HG03342 (cell line): Measurements from ENCODE around the gene SHISA4.
"Not testable (repeated sequence)": the region's sequence is repeated elsewhere in the genome, so short reads cannot be mapped to it uniquely, and the experiment has no call there.

Experiments
- ATAC-seq: cut with Tn5 transposase; IDR thresholded peaks from one replicate; pipeline ENCODE4 v1.9.1; 2021; ENCODE audit warnings: mild to moderate bottlenecking, moderate library complexity; ENCODE audit not compliant: unreplicated experiment

SHISA4 gene

DNA sequence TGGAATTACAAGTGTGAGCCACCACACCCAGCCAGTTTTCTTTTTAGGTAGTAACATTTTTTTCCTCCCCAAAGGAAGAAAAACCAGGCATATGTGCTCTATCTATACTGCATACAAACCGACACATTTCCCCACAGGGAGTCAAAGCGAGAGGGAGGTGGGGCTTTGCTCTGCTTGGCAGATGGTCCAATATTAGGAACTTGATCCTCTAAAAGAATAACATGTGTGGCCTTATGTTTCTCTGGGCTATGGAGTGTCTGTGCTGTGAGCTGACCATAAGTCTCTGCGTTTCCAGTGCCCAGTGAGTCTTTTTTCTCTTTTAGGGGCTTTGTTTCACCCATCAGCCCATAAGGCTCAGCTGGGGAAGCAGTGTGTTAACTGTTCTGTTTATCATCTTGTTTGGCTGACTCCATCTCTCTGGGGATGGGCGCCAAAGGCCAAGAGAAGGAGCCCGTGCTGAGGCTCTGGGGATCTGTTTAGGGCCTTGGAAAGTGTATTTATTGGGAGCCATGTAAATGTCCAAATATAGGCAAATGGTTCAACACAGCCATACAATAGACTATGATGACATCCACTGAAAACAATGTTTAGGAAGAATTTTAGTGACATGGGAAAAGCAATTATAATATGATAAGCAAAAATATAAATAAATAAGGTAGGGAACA lies 37.4 kb downstream of the SHISA4 start:
- no peak for ATAC-seq

DNA sequence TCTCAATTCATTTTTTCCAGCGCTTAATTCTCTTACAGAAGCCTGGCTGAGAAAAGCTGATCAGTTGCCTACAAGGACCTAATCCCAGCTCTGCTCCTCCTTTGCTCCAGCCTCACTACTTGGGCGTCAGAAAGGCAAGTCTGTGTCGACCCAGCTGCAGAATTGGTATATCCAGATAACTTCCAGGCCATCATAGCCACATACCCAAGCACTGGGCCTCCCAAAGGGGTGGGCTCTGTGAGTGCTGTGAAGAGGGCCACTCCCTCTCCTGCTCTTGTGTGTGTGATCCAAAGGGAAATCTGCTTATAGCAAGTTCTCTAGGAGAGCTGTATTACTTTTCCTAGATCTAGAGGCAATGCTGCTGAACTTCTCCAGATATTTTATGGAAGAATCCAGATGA lies 39.6 kb downstream of the SHISA4 start:
- no peak for ATAC-seq

DNA sequence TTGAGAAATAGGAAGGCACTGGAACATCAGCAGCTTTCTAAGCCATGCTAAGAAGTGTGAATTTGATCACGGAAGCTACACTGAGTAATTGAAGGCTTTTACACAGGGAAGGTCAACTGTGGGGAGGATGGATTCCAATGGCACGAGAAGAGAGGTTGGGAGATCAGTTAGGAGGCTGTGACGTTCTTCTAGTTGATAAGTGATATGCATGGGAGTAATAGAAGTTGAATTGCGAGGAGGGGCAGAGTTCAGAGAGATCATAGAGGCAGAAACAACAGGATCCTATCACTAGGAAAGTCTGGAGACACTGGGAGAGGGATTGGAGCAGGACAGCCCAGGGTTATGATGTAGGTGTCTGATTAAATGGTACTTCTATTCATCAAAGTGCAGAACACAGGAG lies 41.4 kb downstream of the SHISA4 start:
- ATAC-seq: no peak

- no peak for ATAC-seq
These were observed 42.1 kb downstream of the SHISA4 start for GRCh38 chr1:201930803-201931202.

GRCh38 chr1:201933840-201934430 lies 45.2 kb downstream of the SHISA4 start:
- no peak for ATAC-seq

DNA sequence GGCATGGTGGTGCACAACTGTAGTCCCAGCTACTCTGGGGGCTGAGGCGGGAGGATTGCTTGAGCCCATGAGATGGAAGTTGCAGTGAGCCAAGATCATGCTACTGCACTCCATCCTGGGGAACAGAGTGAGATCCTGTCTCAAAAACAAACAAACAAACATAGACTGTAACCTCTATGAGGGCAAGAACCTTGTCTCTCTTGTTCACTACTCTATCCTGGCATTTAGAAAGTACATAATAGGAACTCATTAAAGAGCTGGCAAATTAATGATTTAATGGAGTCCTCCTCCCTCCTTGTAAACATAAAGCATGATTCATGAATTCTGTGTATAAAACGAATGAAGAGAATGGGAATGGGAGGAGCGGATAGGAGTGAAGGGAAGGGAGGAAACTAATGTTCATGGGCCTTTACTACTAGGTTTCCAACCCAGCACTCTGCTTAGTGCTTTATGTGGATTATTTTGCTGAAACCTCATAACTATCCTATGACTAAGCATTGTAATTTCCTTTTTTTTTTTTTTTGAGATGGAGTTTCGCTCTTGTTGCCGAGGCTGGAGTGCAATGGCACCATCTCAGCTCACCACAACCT lies 49.0 kb downstream of the SHISA4 start:
- no peak for ATAC-seq

DNA sequence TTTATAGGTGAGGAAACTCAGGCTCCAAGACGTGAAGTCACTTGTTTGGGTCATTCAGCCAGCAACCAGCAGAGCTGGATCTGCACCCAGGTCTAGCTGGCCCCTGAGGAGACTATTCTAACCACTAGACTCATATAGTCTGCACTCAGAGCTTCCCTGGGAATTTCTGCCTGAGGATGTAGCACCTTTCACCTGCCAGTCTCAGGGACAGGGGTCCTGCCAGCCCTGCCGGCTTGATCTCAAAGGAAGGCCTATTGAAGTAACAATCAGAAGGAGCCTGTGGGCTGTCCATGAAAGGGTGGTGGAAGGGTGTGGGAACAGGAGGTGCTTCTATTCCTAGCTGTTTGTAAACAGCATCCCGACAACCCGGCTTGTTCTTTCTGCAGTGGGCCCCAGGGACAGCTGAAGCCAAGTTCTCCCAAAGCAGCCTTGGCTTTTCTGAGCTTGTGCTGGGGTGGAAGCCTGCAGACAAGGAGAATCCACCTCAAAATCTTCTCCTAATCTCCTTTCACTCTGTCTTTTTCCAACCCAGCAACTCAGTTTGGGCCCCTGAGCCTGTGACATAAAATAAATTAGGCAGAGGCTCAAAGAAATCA lies 49.8 kb downstream of the SHISA4 start:
- ATAC-seq: no peak

DNA sequence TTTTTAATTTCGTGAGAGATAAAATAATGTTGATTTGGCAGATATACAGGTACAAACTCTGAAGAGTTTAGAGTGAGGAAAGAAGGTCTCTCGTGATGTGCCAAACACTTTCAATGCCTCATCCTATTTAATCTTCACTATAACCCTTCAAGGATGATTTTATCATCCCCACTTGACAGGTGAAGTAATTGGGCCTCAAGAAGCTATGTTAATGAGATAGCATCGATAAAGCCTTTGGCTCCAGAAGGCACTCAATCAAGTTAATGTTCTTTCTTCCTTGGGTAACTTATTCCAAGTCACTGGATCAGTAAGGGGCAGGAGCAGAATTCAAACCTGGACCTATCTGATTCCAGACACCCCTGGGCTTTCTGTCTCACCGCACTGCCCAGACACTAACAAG lies 50.5 kb downstream of the SHISA4 start:
- ATAC-seq: no peak

- ATAC-seq: no peak
These were observed 50.9 kb downstream of the SHISA4 start for GRCh38 chr1:201939574-201939973.

DNA sequence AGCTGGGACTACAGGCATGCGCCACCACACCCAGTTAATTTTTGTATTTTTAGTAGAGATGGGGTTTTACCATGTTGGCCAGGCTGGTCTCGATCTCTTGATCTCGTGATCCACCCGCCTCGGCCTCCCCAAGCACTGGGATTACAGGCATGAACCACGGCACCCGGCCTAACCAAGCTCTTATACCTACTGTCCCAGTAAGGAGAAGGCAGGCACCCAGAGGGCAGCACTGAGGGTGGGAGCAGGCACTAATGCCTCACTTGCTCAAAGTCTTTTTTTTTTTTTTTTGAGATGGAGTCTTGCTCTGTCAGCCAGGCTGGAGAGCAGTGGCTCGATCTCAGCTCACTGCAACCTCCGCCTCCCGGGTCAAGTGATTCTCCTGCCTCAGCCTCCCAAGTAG lies 51.6 kb downstream of the SHISA4 start:
- not testable (repeated sequence) for ATAC-seq

DNA sequence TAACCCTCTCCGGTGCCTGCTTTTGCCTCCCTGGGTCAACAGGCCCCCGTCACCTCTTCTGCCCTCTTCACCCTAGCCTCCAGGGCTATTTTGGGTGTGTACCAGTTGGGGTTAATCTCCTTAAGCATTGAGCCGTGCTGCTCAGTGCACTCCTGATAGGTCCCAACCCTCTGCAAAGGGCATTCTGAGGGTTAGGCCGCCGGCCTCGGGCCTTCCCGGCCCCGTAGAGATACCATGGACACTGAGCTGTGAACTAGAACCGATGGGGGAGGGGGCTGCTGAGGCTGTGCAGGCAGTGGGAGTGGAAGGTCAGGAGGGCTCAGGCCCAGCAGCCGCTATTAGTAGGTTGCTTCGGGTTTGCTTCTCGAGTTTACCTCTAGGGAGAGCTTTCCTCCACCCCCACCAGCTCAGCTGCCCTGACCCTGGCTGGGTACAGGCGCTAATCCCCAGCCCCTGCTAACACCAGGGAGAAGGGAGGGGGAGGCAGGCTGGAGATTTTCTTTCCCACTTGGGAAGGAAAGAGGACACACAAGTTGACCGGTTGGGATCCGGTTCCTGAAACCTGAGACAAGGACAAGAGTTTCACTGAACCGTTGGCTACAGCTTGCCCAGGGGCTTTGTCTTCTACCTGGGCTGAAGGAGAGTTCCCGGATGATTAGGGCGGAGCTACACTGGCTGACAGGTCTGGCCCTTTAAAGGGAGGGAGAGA lies 52.9 kb downstream of the SHISA4 start:
- no peak for ATAC-seq

DNA sequence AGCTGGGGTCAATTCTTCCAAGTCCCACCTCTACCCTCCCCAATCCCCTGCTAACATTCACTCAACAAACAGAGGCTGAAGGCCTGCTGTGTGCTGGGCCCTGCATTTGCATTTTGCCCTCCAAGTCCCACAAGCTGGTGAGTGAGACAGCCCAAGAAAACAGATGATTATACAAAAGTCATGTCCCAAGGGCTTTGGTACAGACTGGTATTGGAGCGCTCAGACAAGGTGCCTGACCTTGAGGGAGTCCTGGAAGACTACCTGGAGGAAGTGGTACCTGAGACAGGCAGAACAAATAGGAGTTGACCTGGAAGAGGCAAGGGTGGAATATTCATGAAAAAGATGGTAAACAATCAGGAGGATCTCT lies 53.4 kb downstream of the SHISA4 start:
- ATAC-seq: no peak
